ENCODE data around the gene NFATC1. TPM values are rescaled to one million over a fixed set of nuclear protein-coding genes. Genes with fewer than 3 reads are reported as not detected.
A peak's percentile ranks its signal among the peaks of the same experiment; 100 is the strongest.

The NFATC1 gene
- total RNA-seq, 6 experiments from 2014 or later: 0.57 to 2.0 (median 0.89) TPM

GRCh38 chr18:79483971-79484491, 88.3 kb downstream of the NFATC1 start:
- Mint-ChIP-seq H3K9me3 (peaks cover 3% of the 10 kb centered on the region; the same call in 1 of the 2 replicates), H3K4me1 (ENCODE audit: low read depth) (peaks cover 19% of the 10 kb centered on the region), H3K36me3 (ENCODE audit: low read depth) (no peaks in the 10 kb centered on the region), H3K4me3 (no peak overlapping the region), H3K27me3 (ENCODE audit: insufficient read depth) (peaks cover 3% of the 10 kb centered on the region), H3K27ac (peak overlapping the region; percentile 97; the same call in 1 of the 2 replicates)
- DNase-seq: no peak
- TF ChIP-seq CTCF (IDR thresholded peaks at IDR 0.05): no peak

- TF ChIP-seq CTCF (IDR thresholded peaks at IDR 0.05): no peak
- peak overlapping the region; percentile 82 for H3K4me3 Mint-ChIP-seq
Measured at GRCh38 chr18:79484661-79485621, 89.2 kb downstream of the NFATC1 start.

GRCh38 chr18:79485788-79486355, 90.1 kb downstream of the NFATC1 start:
- peak; percentile 78 for DNase-seq
- peaks cover 19% of the 10 kb centered on the region for H3K4me1 Mint-ChIP-seq (ENCODE audit: low read depth)
- H3K36me3 Mint-ChIP-seq (ENCODE audit: low read depth): no peaks in the 10 kb centered on the region
- H3K9me3 Mint-ChIP-seq: no peaks in the 10 kb centered on the region
- H3K4me3 Mint-ChIP-seq: peak overlapping the region; percentile 82
- TF ChIP-seq CTCF (IDR thresholded peaks at IDR 0.05): no peak
- peak overlapping the region; percentile 85 for H3K27ac Mint-ChIP-seq
- peaks cover 5% of the 10 kb centered on the region for H3K27me3 Mint-ChIP-seq (ENCODE audit: insufficient read depth)

More at GRCh38 chr18:79484661-79485621, 89.2 kb downstream of the NFATC1 start:
- Mint-ChIP-seq H3K27me3 (ENCODE audit: insufficient read depth) (peaks cover 5% of the 10 kb centered on the region), H3K4me1 (ENCODE audit: low read depth) (peaks cover 19% of the 10 kb centered on the region), H3K27ac (peak overlapping the region; percentile 97), H3K36me3 (ENCODE audit: low read depth) (no peaks in the 10 kb centered on the region), H3K9me3 (no peaks in the 10 kb centered on the region)
- peak; percentile 95 for DNase-seq

- Mint-ChIP-seq H3K27me3 (ENCODE audit: insufficient read depth) (peaks cover 5% of the 10 kb centered on the region), H3K4me3 (peak overlapping the region; percentile 82)
Measured at GRCh38 chr18:79486356-79487182, 90.8 kb downstream of the NFATC1 start.

More at GRCh38 chr18:79486356-79487182, 90.8 kb downstream of the NFATC1 start:
- H3K4me1 Mint-ChIP-seq (ENCODE audit: low read depth): peaks cover 19% of the 10 kb centered on the region
- H3K36me3 Mint-ChIP-seq (ENCODE audit: low read depth): no peaks in the 10 kb centered on the region
- peak overlapping the region; percentile 85; the same call in 1 of the 2 replicates for H3K27ac Mint-ChIP-seq
- TF ChIP-seq CTCF (IDR thresholded peaks at IDR 0.05): no peak
- no peak for DNase-seq
- H3K9me3 Mint-ChIP-seq: peaks cover 4% of the 10 kb centered on the region; the same call in 1 of the 2 replicates

Data from HFFc6 (cell line).